Measurements from ENCODE around the gene RFT1.

The RFT1 gene

DNA sequence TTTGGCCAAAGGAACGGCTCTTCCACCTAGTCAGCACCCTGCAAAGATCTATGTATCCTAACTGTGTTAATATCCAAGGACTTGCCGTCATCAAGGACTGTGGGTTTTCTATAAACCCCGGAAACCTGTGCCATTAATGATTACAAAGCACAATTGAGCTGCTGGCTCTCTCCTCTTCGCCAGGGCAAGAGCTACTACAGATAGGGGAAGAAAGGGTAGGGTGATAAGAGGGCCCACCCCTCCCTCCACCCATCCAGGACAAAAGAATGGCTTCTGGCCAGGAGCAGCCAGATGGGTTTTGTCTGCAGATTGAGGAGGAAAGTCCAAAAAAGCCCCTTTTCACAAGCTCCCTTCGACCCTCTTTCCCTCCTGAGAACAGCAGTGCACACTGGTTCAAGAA lies 9.9 kb downstream of the RFT1 start:
- no peak overlapping the region for H3K4me3 ChIP-seq (ENCODE audit: low read depth, low read length)
- TF ChIP-seq, protein P1, sequence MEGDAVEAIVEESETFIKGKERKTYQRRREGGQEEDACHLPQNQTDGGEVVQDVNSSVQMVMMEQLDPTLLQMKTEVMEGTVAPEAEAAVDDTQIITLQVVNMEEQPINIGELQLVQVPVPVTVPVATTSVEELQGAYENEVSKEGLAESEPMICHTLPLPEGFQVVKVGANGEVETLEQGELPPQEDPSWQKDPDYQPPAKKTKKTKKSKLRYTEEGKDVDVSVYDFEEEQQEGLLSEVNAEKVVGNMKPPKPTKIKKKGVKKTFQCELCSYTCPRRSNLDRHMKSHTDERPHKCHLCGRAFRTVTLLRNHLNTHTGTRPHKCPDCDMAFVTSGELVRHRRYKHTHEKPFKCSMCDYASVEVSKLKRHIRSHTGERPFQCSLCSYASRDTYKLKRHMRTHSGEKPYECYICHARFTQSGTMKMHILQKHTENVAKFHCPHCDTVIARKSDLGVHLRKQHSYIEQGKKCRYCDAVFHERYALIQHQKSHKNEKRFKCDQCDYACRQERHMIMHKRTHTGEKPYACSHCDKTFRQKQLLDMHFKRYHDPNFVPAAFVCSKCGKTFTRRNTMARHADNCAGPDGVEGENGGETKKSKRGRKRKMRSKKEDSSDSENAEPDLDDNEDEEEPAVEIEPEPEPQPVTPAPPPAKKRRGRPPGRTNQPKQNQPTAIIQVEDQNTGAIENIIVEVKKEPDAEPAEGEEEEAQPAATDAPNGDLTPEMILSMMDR (IDR thresholded peaks at IDR 0.05; ENCODE audit: low read depth, low read length): no peak

DNA sequence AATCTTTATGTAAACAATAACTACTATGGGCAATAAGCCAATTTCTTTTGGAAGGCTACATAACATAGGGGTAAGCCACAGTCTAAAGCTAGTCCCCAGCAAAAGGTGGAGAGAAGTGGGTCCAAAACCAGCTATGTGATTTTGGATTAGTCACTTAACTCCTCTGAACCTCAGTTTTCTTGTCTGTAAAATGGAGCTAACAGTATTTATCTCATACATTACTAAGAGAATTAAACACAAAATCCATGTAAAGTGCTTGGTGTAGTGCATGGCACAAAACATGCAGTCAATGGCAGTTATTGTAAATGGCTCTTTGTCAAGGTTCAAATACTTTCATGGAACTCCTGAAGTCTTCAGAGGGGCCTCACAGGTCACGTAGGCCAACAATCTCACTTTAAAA lies 13.3 kb downstream of the RFT1 start:
- TF ChIP-seq, protein P1 (IDR thresholded peaks at IDR 0.05; ENCODE audit: low read depth, low read length): no peak

DNA sequence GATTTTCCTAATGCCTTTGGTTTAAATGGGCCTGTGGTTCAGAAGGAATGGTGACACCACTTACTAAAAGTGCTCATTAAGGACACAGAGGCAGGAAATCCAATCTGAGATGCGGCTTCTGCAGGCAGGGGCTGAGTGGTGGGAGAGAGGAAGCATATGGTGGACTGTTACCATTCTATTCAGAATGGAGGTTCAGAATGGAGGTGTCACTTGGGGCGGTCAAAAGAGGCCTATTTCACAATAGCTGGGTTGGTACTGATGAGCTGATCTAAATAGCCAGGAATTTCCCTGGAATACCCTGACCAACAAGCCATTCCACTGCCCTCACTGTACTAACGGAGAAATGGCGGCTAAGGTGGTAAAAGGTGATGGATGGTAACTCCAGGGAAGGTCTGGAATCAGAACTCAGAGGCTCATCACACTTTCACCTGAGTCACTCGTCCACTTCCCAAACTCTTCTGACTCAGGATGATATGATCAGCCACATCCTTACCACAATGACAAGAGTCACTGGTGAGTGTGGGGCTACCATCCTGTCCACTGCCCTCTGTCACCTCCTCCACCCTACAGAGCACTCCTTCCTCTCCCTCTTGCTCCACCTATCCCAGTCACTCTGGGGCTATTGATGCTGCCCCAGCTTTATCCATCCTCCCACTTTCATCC lies 15.7 kb downstream of the RFT1 start:
- no peak overlapping the region for H3K4me3 ChIP-seq (ENCODE audit: low read depth, low read length)
- TF ChIP-seq, protein P1 (IDR thresholded peaks at IDR 0.05; ENCODE audit: low read depth, low read length): no peak

More for the DNA sequence above, 13.3 kb downstream of the RFT1 start:
- no peak overlapping the region for H3K4me3 ChIP-seq (ENCODE audit: low read depth, low read length)

DNA sequence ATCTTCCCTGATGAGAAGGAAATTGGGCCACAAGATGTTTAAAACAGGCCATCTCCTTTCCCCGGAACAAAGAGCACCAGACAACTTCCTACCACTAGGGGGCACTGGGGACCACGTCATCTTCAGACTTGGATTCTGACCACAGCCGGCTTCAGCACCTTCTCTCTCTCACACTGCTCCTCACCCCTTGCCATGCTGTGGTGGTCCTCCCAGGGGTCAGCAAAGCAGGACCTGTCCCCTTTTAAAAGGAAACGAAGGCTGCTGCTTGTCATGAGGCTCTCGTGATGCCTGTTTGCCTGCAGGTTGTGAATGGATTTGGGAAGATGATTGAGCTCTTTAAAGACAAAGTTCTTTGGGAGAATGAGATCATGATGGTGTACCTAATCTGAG lies 16.2 kb downstream of the RFT1 start:
- H3K4me3 ChIP-seq (ENCODE audit: low read depth, low read length): no peak overlapping the region
- TF ChIP-seq, protein P1 (IDR thresholded peaks at IDR 0.05; ENCODE audit: low read depth, low read length): peak; percentile 85

DNA sequence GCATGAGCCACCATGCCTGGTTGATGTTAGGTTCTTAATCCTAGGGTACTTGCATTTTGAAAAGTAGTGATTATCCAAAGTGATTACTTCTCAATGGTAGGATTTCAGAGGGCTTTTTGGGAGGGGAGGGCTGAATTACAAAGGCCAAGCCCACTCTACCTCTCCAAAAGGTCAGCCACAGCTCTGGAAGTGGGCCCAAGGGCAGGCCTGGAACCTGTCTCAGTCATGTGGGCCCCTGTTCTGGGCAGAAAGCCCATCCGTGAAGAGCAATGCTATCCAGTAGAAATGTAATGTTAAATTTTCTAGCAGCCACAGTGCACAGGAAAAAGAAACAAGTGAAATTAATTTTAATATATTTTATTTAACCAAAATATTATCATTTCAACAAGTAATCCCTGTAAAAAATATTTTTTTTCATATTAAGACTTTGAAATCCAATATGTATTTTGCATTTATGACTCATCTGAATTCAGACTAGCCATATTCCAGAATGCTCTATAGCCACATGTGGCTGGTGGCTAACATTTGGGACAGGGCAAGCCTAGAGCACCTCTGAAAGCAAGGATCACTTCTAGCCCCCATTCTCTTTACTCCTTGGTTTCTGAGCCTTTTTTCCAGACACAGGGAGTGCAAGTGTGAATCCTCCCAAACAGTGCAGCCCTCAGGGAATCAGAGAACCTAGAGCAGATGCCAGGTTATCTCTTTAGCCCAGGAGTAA lies 16.8 kb downstream of the RFT1 start:
- H3K4me3 ChIP-seq (ENCODE audit: low read depth, low read length): no peak overlapping the region
- TF ChIP-seq, protein P1 (IDR thresholded peaks at IDR 0.05; ENCODE audit: low read depth, low read length): no peak

DNA sequence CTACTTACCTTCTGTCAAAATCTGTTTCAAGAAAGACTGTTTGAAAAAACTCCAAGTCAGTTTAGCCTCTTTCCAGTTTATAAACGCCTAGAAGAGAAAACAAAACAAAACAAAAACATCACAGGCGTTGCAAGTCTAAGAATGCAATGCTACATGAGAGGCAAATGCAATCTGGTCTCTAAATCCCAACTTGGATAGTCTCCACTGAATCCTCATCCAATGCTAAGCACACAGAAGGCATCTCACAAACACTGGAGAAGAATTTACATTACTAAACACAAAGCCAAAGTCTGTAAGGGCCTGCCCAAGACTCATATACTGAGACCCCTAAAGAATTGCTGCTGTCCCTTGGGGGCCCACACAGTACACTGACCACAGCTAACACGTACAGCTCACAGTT lies 18.4 kb downstream of the RFT1 start:
- TF ChIP-seq, protein P1 (IDR thresholded peaks at IDR 0.05; ENCODE audit: low read depth, low read length): no peak
- H3K4me3 ChIP-seq (ENCODE audit: low read depth, low read length): no peak overlapping the region
